Astrocyte of the cerebellum (primary cell): ENCODE measurements around the gene ERI2.

Source experiments
- DNase-seq: peaks from one replicate; pipeline ENCODE4 v3.0.0-alpha.2; 2011; ENCODE audit warnings: low read depth
- H3K4me3 ChIP-seq: 2 replicates; pipeline ENCODE4 v1.5.1; 2011; ENCODE audit warnings: mild to moderate bottlenecking, low read depth, low read length, moderate library complexity
- CTCF ChIP-seq: IDR thresholded peaks from 2 replicates; pipeline ENCODE4 v1.5.1; 2012; ENCODE audit warnings: low read length, low read depth, moderate library complexity, mild to moderate bottlenecking; ENCODE audit errors: missing control alignments
- in situ Hi-C: cut with HindIII; loops from 2 replicates; pipeline ENCODE4 v1.10.0; 2017; ENCODE audit warnings: low sequenced_read_pairs

ERI2 gene

GRCh38 chr16:20849589-20850390 lies 43.5 kb upstream of the ERI2 start:
- H3K4me3 ChIP-seq = no peak overlapping the region
- peak; percentile 100 for TF ChIP-seq CTCF
- peak; percentile 59 for DNase-seq
- in situ Hi-C loops = loop anchor here (5.0 to 10.0 kb wide), 3 partner anchors 58 to 453 kb away; no protein-coding TSS in a partner anchor

- in situ Hi-C loops = loop anchor here (5.0 to 10.0 kb wide), 2 partner anchors 337 to 455 kb away; no protein-coding TSS in a partner anchor
- TF ChIP-seq CTCF = no peak
- no peak for DNase-seq
- H3K4me3 ChIP-seq = no peak overlapping the region
Observed at GRCh38 chr16:20847550-20847949, 41.3 kb upstream of the ERI2 start.

GRCh38 chr16:20846551-20846950 lies 40.3 kb upstream of the ERI2 start:
- no peak for DNase-seq
- H3K4me3 ChIP-seq = no peak overlapping the region
- TF ChIP-seq CTCF = no peak
- in situ Hi-C loops = loop anchor here (5.0 to 10.0 kb wide), 2 partner anchors 338 to 456 kb away; no protein-coding TSS in a partner anchor

GRCh38 chr16:20846030-20846429 lies 39.8 kb upstream of the ERI2 start:
- in situ Hi-C loops = loop anchor here (5.0 to 10.0 kb wide), 2 partner anchors 339 to 456 kb away; no protein-coding TSS in a partner anchor
- no peak for DNase-seq
- TF ChIP-seq CTCF = no peak
- H3K4me3 ChIP-seq = no peak overlapping the region

- no peak for DNase-seq
- in situ Hi-C loops = loop anchor here (10.0 kb wide), 1 partner anchor 340 kb away; no protein-coding TSS in a partner anchor
- TF ChIP-seq CTCF = no peak
- H3K4me3 ChIP-seq = no peak overlapping the region
Observed at GRCh38 chr16:20844588-20844987, 38.3 kb upstream of the ERI2 start.

GRCh38 chr16:20844054-20844453 lies 37.8 kb upstream of the ERI2 start:
- in situ Hi-C loops = loop anchor here (10.0 kb wide), 1 partner anchor 341 kb away; no protein-coding TSS in a partner anchor
- no peak overlapping the region for H3K4me3 ChIP-seq
- no peak for TF ChIP-seq CTCF
- no peak for DNase-seq
